GM12878 (cell line): ENCODE measurements around the gene HSF2BP. TPM values are rescaled to one million over a fixed set of nuclear protein-coding genes. Genes with fewer than 3 reads are reported as not detected.

Experiments
- ATAC-seq: fragments of 200-7000 bp; cut with Tn5 transposase; 3 replicates; pipeline ENCODE4 v1.9.1; 2020; ENCODE audit warnings: mild to moderate bottlenecking, moderate library complexity
- BruUV-seq: library from RNA; stranded (reverse); fragments of 400-500 nt; replicated peaks from 2 replicates; lab custom pipeline; 2021; lab: Mats Ljungman, UMichigan
- CTCF ChIA-PET: fragments of 300-600 bp; sonication (Branson Sonifier 250); formaldehyde crosslinking; extraction: SDS; loops from one replicate; lab custom pipeline; 2021; ENCODE audit warnings: inconsistent platforms; lab: Yijun Ruan, JAX
- POLR2A ChIA-PET: fragments of 350-600 bp; formaldehyde crosslinking; extraction: SDS; loops from one replicate; lab custom pipeline; 2021; ENCODE audit warnings: inconsistent platforms; lab: Charles Lee
- RAD21 ChIA-PET: fragments of 300-600 bp; sonication (Branson Sonifier 250); formaldehyde crosslinking; loops from one replicate; lab custom pipeline; 2023; ENCODE audit warnings: antibody characterized with exemption; ENCODE audit not compliant: unreplicated experiment; lab: Charles Lee
- SMC1A ChIA-PET: fragments of 300-600 bp; sonication (Branson Sonifier 250); formaldehyde crosslinking; loops from one replicate; lab custom pipeline; 2023; ENCODE audit not compliant: unreplicated experiment, uncharacterized antibody; lab: Charles Lee
- DNase-seq: peaks from one replicate; pipeline ENCODE4 v3.0.0-alpha.2; 2011; ENCODE audit warnings: low read depth, low spot score
- FAIRE-seq: peaks from 3 replicates; lab custom pipeline; 2011; peaks lifted over from hg19 to GRCh38; lab: Jason Lieb, UNC
- H2AFZ ChIP-seq: 2 replicates; pipeline ENCODE4 v1.6.0; 2011; ENCODE audit warnings: low read depth, low read length, control low read depth; ENCODE audit not compliant: control insufficient read depth
- H3K27ac ChIP-seq: 2 replicates; pipeline ENCODE4 v1.5.1; 2011; ENCODE audit warnings: control low read depth; ENCODE audit not compliant: control insufficient read depth, insufficient read depth
- H3K27me3 ChIP-seq, 2 experiments: replicated peaks in 1 of 2; 2 replicates each; pipeline versions ENCODE4 v1.6.0 to v1.6.1; 2011; ENCODE audit warnings: low read length in 1 of 2; ENCODE audit not compliant: control insufficient read depth in 2 of 2, insufficient read depth in 2 of 2
- H3K36me3 ChIP-seq, 2 experiments: 2 replicates each; pipeline ENCODE4 v1.5.1; 2011; ENCODE audit warnings: low read length in 1 of 2; ENCODE audit not compliant: control insufficient read depth in 2 of 2, insufficient read depth in 2 of 2
- H3K4me1 ChIP-seq: 2 replicates; pipeline ENCODE4 v1.6.1; 2011; ENCODE audit warnings: mild to moderate bottlenecking, low read length, moderate library complexity, mixed read lengths; ENCODE audit not compliant: control insufficient read depth, insufficient read depth
- H3K4me2 ChIP-seq: 2 replicates; pipeline ENCODE4 v1.6.0; 2011; ENCODE audit warnings: control low read depth; ENCODE audit not compliant: control insufficient read depth, insufficient read depth
- H3K4me3 ChIP-seq: fragments of 200-600 bp; sonication (generic); 2 replicates; pipeline ENCODE4 v1.5.1; 2016
- H3K79me2 ChIP-seq: 2 replicates; pipeline ENCODE4 v1.6.0; 2011; ENCODE audit warnings: low read length; ENCODE audit not compliant: control insufficient read depth, insufficient read depth
- H3K9ac ChIP-seq: 2 replicates; pipeline ENCODE4 v1.8.0; 2011; ENCODE audit warnings: low read length, control low read depth, mixed read lengths; ENCODE audit not compliant: control insufficient read depth, insufficient read depth
- H3K9me3 ChIP-seq: replicated peaks from 3 replicates; pipeline ENCODE4 v1.5.1; 2011; ENCODE audit warnings: mild to moderate bottlenecking, low read length; ENCODE audit not compliant: control insufficient read depth, insufficient read depth
- H4K20me1 ChIP-seq: 2 replicates; pipeline ENCODE4 v1.6.0; 2011; ENCODE audit not compliant: control insufficient read depth, insufficient read depth
- BCL3 ChIP-seq: IDR thresholded peaks from 2 replicates; pipeline ENCODE4 v1.6.1; 2011; ENCODE audit warnings: borderline replicate concordance, low read depth, mild to moderate bottlenecking, moderate library complexity, low read length; ENCODE audit not compliant: insufficient read depth, poor library complexity, severe bottlenecking
- BCLAF1 ChIP-seq: fragments of 450-650 bp; IDR thresholded peaks from 2 replicates; pipeline ENCODE4 v1.6.1; 2017; ENCODE audit warnings: antibody characterized with exemption, mild to moderate bottlenecking, moderate library complexity
- PBX3 ChIP-seq: IDR thresholded peaks from 2 replicates; pipeline ENCODE4 v1.6.1; 2011; ENCODE audit warnings: mild to moderate bottlenecking, low read depth, low read length, moderate library complexity; ENCODE audit not compliant: insufficient replicate concordance
- WGBS: methylation state at CpG from one replicate; pipeline ENCODE4 v1.1.6; 2016; ENCODE audit warnings: low lambda C conversion rate; ENCODE audit not compliant: insufficient replicate concordance, insufficient coverage; ENCODE audit errors: missing lambda C conversion rate; 5-methylcytosine and 5-hydroxymethylcytosine counted together
- in situ Hi-C: fragments of 300-500 bp; cut with MboI; formaldehyde crosslinking; loops from 9 replicates; pipeline ENCODE4 v1.14.3; 2018; ENCODE audit warnings: mixed read lengths
- intact Hi-C: fragments of 100-400 bp; cut with micrococcal nuclease; formaldehyde crosslinking; loops from one replicate; pipeline ENCODE4 v1.14.2; 2022; ENCODE audit not compliant: unreplicated experiment
- polyA plus RNA-seq, 11 experiments: library from polyadenylated mRNA; depleted of rRNA in 4 of 11; unstranded in 6 of 11; stranded (reverse) in 5 of 11; fragments of >200 nt; fragmentation: Nextera tagmentation in 4 of 11; fragmentation: Illumina TruSeq in 1 of 11; extraction: Ambion mirVana in 4 of 11; extraction: Trizol in 1 of 11; gene quantifications; 1 replicate in 1 of 11; 2 replicates in 10 of 11; pipeline versions ENCODE4 v1.2.1 to v1.2.3, GENCODE V29; 2011 to 2016; ENCODE audit warnings: inconsistent platforms in 2 of 11, missing spikeins in 2 of 11, low read depth in 1 of 11
- total RNA-seq, 4 experiments: library from RNA; depleted of rRNA in 3 of 4; stranded (reverse); fragments of >200 nt in 3 of 4; fragmentation: Illumina TruSeq in 1 of 4; extraction: Trizol in 1 of 4; gene quantifications; 2 replicates each; pipeline versions ENCODE4 v1.2.1 to v1.2.3, GENCODE V29; 2013 to 2021

HSF2BP gene
- total and polyA plus RNA-seq, 10 of the 15 experiments (the other 5 are each of a cell fraction or from before 2014, with no cell fraction given) = 0.07 to 0.81 (median 0.35) TPM

- peaks cover 25% of the 10 kb centered on the region for H3K79me2 ChIP-seq
- ChIA-PET POLR2A (no interaction called here), SMC1A (no interaction called here), RAD21 (no interaction called here), CTCF (no interaction called here)
- H2AFZ ChIP-seq = no peak overlapping the region
- no peaks in the 10 kb centered on the region for H3K27me3 ChIP-seq
- peaks cover 1% of the 10 kb centered on the region; the same call in 1 of the 3 replicates for H3K9me3 ChIP-seq
- no peaks in the 10 kb centered on the region for H4K20me1 ChIP-seq
- WGBS = 94% methylated on average over 20 of the region's 20 CpGs
- ATAC-seq (no peak), DNase-seq (no peak), FAIRE-seq (no peak)
- peaks cover 5% of the 10 kb centered on the region for H3K4me1 ChIP-seq
- peak; percentile 54 for TF ChIP-seq BCL3
- peak; percentile 15 for TF ChIP-seq PBX3
- no peak for TF ChIP-seq BCLAF1
- H3K27ac ChIP-seq = no peak overlapping the region
- H3K9ac ChIP-seq = no peak overlapping the region
- intact Hi-C loops (loop anchor here (5.0 kb wide), 2 partner anchors 47 to 252 kb away; partner anchors contain the start of gene PDXK), in situ Hi-C loops (no loop called here)
- no TSS peak for BruUV-seq
- H3K36me3 ChIP-seq = peaks cover 9 to 22% of the 10 kb centered on the region in 2 experiments
- H3K4me2 ChIP-seq = no peak overlapping the region
- no peak overlapping the region for H3K4me3 ChIP-seq
These were observed 10.7 kb upstream of the HSF2BP start for GRCh38 chr21:43669828-43670605.
